Activated T-helper 1 cell treated with anti-CD3 and anti-CD28 coated beads, Interleukin-2, amount 50 U/mL, for 16 hours (primary cell): Measurements from ENCODE around the gene CFAP46.

Experiments
- DNase-seq, 2 donors: peaks; one replicate each; pipeline ENCODE4 v3.0.0-alpha.2; 2020; ENCODE audit warnings: low read depth in 1 of 2, low spot score in 1 of 2

Gene CFAP46

DNA sequence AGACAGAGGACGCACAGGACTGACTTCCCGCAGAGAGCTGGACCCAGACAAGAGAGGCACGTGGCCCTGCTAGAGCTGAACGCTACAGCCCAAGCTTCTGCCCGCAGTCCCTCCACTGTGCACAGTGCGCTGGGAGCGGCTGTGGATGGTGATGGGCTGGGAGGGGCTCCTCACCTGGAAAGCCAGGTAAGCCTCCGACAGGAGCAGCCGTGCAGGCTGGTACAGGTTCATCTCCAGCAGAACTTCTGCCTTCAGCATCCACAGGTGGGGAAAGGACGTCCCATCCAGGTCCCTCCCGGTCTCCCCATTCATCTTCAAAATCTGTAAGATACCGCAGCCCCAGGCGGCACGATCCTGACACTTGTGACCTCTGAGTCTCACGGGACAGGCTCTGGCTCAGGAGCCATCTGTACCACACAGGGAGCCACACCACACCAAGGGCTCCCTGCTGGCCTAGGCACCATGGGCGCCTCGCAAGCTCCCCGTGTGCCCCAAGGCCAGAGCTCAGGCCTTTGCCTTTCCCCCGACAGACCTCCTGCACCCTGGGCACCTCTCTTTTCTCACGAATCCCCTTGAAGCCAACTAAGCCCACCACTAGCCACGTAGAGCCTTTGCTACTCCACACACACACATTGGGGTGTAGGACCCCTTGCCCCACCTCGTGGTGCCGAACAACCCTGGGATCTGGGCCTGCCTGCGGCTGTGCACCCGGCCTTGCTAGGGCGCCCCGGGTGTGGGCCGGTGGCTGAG is 76.3 kb downstream of the CFAP46 start:
- peak in 1 of 2 donors; percentile 1 for DNase-seq

DNA sequence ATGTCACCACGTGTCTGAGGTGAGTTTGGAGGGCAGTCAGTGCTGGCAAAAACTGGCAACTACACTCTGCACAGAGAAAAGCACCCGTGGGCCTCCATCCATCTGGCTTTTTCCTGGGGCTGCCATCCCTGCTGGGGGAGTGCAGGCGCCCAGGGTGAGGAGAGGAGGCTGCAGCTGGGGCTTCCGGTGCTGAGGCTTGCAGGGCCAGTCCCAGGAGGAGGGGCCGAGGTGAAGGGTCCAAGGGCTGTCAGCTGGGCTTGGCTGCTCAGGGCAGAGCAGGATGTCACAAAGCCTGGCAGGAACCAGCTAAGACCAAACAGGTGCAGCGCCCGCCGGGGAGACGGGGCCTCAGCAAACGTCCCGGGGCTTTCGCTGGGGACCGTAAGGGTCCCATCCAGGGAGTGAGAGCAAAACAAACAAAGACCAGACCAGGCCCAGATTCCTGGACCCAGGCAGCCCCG is 77.2 kb downstream of the CFAP46 start:
- DNase-seq, result no peak

DNA sequence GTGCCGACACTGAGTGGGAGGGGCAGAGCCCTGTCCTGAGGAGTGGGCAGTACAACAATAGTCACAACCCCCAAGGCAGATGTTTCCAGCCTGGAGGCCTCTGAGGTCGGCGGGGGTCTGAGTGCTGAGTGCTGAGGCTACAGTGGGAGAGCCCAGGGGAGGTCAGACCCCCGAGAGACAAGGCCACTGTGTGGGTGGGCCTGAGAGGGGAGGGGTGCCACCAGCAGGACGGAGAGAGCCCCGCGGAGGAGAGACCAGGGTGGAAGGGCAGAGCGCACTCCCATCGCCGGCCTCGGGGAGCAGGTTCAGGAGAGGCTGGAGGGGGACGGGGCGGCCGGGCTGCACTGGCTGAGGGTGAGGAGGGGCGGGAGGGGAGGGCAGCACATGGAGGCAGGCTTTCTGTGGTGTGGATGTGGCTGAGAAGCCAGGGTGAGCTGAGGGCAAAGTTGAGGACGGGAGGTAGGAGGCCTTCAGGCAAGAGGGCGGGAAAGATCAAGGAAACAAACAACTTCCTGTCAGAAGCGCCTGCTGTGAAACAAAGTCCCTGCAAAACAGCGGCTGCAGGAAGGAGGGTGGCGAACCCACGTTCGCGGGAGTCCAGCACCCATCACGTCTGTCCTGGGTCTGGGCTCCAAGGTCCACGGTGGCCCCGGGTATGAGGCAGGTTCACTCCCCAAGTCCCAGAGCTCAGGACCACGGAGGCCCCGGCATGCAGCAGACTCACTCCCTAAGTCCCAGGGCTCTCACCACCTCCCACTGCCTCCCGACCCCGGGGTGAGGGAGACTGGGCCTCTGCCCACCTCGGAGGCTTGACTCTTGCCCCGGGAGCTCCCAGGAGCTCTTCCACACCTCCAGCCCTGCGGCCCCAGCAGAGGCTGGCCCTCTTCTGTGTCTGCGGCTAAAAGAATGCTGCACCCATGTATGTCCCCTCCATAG is 79.6 kb downstream of the CFAP46 start:
- DNase-seq, result peak in 1 of 2 donors; percentile 3

DNA sequence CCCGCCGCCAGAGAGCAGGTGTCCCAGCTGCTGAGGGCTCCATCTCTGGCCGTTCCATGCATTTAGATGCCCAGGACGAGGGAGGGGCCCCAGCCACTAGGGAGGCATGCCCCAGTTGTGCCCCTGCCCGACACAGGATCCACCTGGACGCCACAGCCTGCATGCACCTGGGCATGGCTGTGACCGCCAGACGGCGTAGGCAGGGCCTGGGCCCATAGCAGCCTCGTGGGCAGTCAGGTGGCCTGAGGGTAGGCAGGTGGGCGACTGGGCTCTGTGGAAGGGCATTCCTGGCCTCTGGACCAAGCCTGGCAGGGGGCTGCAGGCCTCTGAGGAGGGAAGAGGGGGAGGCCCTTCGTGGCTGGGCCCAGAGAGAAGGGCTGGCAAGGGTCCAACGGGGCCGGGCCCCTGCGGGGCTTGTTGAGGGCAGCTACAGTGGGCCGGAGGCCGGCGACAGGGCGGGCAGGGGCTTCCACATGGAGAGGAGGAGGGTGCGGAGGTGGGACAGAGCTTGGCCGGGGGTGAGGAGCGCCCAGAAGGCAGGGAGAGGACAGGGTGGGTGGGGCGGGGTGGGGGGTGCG is 80.4 kb downstream of the CFAP46 start:
- peak in 1 of 2 donors; percentile 1 for DNase-seq

DNA sequence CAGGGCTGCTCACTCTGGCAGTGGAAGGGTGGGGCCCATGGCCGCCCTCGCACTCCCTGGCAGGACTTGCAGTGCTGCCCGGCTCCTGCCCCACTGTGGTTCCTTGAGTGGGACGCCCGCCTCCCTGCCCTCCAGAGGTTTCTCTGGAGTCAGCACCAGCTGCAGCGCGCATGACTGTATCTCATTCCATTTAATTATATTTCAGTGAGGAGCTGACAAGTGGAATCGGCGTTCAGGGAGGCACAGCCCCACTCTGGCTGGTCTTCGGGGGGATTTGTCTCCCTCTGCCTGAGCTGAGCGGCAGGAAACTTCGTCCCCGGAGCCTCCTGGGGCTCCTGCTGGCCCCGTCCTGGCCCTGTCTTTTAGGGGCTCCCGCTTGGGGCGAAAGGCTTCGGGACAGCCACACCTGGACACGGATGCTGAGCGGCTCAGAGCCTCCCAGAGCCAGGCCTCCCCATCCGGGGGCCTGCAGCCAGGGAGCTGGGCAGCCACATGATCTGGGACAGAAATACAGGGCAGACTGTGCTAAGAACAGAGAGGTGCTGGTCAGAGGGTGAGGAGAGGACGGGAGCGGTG is 81.2 kb downstream of the CFAP46 start:
- peak in 1 of 2 donors; percentile 2 for DNase-seq

DNA sequence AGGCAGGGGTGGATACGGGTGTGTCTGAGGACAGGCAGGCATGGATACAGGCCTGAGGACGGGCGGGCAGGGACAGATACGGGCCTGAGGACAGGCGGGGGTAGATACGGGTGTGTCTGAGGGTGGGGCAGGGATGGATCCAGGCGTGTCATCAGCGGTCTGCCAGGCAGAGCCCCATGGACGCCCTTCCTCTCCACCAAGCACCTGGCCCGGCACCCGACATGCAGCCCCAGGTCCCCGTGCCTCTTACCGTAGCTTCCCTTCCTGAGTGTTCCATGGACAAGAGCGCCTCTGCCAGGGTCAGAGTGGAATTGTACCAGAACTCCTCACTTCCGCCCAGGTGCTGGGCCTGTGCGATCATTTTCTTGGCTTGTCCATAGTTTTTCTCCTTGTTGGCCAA is 81.8 kb downstream of the CFAP46 start:
- DNase-seq, result no peak

DNA sequence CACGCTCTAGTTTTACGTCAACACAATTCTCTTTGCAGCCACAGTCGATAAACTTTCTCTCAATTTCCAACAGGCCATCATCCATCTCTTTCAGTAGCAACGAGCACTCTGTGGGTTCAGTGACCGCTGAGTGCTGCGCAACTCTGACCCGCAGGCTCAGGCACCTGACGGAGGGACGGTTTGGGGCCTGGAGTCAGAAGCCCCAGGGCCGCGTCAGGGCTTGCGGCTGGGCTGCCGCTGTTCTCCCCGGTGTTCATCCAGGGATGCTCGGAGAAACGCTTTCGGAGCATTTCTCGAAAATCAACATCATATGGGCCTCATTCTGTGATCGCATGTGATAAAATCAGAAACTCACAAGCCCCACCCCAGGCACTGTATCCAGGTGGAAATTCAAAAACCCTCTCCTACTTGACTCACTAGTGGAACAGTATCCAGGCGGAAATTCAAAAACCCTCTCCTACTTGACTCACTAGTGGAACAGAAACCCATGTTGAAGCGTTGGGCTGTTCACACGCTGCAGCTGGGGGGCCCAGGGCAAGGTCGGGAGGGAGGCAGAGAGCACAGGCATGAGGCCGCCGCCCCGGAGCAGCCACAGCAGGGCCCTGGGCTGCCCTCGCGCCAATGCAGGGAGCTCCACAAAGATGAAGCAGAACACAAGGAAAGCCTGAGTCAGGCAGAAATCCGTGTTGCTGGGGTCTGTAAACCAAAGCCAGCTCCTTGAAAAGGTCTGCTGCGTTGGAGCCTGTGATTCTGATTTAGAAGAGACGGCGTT is 83.1 kb downstream of the CFAP46 start:
- DNase-seq, result no peak

DNA sequence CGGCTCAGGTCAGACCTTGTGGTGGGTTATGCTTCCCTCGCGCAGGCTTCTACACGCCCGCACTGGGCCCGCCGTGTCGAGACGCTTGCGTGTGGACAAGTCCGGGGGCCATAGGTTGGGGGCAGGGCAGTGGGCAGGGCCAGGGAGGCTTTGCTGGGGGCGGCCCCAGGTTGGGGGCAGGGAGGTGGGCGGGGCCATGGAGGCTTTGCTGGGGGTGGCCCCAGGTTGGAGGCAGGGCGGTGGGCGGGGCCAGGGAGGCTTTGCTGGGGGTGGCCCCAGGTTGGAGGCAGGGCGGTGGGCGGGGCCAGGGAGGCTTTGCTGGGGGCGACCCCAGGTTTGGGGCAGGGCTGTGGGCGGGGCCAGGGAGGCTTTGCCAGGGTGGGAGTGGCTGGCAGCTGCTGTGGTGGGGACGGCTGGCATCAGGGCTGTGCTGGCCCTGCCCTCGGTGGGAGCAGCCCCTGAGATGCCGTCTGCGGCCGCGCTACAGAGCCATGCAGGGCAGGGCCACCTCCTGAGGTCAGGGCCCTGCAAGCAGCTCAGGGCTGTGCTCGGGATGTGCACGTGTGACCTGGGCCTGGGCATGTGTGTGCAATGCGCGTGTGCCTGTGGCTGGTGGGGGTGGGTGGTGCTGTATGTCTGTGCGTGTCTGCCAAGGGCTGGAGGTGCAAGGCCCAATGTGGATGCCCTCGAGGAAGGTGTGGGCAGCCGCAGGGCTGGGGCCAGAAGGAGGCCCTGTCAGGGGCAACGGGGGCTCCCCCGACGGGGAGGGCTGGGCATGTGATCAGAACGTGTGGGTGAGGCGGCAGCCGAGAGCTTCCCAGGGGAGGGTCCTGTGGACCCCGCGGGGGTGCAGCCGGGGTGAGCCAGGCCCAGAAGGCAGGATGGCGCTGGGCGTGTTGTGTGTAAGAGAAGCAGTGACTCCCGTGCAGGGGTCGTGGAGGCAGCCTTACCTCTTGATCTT is 84.0 kb downstream of the CFAP46 start:
- peak in 1 of 2 donors; percentile 3 for DNase-seq

DNA sequence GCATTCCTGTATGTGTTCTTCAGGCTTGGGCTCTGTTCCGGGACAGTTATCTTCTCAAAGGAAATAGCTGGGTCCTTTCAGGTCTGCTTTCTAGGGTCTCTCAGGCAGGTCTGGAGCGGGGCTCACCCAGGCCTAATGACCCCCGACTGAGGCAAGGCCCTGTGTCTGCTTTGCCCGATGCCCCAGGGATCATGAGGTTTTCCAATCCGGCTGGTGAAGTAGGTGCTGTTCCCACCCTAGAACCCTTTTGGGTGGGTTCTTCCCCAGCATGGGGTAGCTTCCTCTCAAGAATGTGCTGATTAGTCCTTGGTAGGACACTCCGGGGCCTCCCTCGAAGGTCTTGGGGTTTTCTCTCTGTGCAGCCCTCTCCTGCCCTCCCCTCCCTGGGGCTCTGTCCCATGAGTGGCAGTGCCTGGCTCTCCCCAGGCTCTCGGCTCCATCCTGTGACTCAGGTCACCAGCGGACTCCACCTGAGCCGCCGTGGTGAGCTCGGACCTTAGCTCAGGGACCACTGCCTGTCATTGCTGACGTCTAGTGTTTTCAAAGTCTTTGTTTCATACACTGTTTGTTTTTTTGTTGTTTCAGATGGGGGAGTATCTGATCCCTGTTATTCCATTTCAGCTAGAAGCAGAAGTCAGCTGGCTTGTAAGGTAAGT is 85.4 kb downstream of the CFAP46 start:
- DNase-seq, result no peak

DNA sequence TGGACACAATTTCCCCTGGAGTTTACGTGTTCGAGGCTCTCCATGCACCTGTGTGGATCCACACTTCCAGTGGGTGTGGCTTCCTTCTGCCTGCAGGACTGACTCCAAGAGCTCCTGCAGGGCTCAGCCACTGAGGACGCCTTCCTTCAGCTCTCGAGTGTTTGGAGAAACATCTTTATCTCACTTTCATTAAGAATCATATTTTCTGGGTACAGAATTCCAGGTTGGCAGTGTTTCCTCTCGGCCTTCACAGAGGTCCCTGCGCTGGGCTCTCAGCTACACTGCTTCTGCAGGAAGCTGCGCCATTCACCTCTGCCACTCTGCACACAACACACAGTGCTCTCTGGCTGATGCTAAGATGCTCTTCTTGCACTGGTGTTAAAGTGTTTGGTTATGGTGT is 86.5 kb downstream of the CFAP46 start:
- DNase-seq, result no peak

DNA sequence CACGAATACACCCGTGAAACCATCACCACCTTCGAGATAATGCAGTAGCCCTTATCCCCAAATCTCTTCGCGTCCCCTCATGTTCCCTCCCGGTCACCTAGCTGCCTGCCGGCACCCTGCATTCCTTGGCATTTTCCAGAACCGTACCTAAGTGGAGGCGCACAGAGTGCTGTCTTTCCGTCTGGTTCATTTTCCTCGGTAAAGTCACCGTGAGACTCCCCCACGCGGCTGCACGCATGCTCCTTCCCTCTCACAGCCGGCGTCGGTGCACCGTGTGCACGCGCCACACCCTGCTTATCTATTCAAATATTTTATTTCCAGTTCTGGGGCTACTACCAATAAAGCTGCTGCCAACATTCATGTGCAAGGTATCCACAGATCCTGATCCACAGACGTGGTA is 90.9 kb downstream of the CFAP46 start:
- no peak for DNase-seq

DNA sequence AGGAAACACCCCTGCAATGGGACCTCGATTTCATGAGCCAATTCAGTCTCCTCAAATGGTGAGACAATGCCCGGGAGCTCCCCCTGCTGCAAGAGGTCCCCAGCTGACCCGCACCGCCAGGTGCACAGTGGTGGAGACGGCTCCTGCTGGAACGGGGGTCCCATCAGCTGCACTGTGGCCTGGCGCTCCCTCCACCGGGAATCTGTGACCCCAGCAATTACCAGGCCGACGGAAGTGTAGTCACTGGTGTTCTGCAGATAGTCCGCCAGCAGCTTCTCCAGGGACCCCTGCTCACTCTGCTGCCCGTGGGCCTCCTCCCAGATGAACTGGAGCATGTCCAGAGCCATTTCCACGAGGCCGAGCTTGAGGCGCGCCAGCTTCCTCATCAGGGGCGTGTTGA is 91.5 kb downstream of the CFAP46 start:
- DNase-seq, result no peak

DNA sequence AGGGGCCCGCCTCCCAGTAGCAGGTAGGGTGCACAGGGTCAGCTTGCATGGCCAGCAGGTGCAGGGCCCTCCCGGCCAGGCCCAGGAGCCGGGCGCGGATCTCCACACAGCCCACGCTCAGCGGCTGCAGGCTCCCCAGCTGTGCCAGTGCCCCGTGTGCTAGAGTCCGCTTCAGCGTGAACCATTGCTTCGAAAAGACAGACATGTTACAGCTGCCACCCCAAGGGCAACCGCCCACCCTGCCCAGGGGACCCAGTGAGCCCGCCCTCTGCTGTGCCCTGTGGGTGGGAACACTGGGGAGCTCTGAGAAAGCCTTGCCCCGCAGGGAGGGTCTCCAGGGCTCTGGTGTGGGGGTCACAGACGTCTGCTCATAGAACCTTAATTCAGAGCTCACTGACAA is 92.1 kb downstream of the CFAP46 start:
- DNase-seq, result no peak

DNA sequence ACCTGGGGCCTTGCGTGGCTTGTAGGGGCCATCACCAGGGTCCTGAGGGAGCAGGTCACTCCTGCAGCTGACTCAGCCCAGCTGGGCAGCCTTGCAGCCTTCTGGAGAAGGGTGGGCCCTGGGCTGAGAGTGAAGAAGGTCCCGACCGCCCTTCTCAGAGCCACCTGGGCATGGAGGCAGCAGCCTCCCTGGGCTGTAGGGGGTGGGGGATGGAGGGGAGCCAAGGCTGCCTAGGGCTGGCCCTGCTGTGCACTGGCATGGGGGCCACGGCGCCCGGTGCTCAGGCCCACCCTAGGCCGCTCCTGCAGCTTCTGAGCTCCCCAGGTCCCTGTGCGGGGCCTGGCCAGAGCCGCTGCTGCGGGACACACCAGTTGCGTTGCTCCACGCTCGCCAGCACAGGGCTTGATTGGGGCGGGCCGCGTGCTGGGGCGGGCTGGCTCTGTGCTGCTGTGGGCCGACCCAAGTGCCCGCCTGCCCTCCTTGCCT is 92.8 kb downstream of the CFAP46 start:
- DNase-seq, result no peak

DNA sequence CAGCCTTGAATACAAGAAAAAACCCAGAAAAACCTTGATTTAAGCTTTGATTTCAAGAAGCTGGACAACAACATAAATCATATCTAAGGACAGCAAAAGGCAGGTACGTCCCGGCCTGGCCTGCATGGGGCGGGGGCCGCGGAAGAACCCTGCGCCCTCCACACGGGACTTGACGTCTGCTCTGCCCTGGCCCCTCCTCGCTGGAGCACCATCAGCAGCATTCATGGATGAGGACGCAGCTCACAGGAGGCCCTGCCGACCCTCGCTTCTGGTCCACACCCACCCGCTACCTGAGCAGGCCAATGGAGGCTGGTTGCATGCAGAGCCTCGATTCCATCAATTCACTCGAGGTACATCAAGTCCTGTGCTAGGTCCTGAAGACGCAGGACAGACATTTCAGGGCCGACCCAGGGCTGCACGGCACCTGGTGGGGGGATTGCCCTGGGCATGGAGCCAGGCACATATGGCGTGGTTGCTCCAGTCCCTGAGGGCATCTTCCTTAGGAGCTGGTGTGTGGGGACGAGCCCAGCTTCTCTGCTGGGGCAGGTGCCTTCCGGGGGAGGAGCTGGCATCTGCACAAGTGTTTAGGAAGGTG is 93.3 kb downstream of the CFAP46 start:
- no peak for DNase-seq

DNA sequence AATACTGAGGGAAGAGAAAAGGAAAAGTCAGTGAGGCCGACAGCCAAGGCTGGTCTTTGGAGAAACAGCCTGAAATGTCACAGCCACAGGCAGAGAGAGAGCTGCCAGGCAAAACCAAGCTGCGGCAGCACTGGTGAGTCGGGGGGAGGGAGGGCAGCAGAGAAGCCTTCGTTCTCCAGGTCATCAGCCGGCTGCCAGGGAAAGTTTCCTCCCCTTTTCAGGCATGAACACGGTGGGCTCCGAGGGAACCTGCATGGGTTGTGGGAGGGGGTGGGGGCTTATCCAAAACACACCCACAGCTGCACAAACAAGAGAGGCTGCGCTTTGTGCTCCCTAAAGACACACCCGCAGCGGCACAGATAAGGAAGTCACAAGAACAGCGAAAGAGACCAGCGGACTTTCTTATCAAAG is 94.1 kb downstream of the CFAP46 start:
- no peak for DNase-seq

DNA sequence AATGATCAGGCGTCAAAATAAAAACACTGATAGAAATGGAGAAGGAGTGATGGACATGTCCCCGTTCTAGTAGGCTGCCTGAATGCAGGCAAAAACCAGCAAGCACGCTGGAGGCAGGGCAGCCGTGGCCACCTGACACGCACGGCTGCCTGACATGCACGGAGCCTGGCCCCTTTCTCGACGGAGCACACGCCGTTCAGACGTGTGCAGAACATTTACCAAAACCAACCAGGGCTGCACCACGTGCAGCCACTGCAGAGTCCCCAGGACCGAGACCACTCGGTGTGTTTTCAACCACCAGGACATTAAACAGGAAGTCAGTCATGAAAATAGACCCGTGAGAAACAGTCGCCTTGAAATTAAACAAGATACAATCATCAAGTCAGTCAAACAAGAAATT is 94.5 kb downstream of the CFAP46 start:
- DNase-seq, result no peak

DNA sequence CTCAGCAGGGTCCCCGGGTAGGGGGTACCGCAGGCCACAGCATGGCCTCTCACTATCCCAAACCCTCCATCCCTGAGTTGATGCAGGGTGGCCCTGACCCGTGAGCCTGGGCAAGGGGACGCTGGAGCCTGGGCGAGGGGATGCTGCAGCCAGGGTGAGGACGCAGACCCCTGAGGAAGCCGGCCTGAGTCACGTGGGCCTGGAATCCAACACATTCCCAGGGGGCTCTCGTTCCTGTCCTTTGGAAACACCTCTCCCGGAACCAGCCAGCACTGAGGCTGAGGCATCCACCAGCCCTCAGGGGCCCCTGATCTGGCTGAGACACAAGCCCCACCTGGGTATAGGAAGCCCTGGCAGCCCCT is 95.0 kb downstream of the CFAP46 start:
- DNase-seq, result no peak
